ENCODE results near the gene STAC2.

The STAC2 gene

DNA sequence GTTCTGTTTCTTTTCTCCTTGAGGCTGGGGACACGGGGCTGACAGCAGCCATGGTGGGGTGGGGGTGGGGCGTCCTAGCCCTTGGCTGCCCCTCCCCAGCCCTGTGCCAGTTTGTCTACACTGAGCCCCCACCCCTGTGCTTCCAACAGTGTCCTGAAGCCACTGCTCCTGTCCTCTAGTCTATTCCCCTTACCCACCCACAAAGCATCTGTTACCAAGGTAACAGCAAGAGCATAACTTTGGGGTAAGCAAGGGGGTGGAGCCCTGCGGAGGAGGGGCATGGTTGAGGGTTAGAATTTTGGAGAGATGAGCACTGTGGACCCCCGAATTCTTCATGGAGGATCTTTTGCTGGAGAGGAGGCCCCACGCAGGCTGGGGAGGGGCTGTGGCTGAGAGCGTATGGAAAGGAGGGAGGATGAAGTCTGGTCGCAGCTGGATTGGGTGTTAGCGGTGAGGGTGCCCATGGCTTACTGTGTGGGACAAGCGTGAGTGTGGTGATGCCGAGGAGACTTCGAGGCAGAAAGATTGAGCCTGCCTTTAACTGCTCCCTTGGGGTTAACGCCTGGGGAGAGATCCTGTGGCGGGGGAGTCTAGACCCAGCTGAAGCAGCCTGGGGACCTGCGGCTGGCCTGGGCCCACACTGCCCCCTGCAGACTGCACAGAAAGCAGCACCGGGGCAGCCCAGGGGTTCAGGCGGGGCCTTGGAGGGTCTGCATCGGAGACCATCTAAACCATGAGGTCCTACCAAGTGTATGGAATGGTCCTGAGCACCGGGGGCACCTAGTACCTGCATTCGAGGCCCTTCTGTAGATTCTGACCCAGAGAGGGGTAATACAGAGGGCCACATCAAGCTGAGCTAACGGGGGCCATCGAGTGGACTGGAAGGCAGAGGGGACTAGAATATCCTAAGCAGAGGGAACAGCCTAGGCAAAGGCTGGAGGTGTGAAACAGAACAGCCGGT lies 6.1 kb upstream of the STAC2 start:
- DNase-seq, result no peak

DNA sequence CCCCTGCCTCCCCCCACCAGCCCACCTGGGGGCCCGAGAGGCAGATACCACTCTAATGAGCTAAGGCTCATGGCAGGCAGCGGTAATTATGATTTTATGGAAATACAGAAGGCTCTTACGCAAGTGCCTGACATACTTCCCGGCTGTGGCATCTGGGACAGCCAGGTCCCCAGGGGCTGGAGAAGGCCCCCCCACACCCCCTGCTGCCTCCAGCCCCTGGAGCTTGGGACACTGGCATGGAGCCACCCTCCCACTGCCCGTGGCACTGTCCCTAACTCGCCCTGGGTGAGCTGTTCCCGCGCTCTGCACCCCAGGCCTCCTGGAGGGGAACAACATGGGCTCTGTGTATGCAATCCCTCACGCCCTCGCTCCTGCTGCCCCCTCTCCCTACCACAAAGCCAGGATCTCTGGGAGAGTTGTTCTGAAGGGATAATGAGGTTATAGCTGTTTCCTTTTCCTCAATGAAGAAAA lies 5.4 kb upstream of the STAC2 start:
- no peak for DNase-seq

DNA sequence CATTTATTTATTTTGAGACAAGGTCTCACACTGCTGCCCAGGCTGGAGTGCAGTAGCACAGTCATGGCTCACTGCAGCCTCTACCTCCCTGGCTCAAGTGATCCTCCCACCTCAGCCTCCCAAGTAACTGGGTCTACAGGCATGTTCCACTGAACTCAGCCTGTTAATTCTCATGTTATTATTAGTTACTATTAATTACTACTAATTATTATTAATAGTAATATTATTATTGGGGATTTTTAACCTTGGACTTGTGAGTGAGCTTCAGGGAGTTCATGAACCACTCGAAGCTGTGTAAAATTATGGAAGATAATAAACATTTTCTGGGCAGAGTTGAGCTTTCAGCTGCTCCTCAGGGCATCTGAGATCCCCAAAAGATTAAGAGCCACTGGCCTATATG lies 4.6 kb upstream of the STAC2 start:
- DNase-seq, result no peak

GRCh38 chr17:39229274-39229913 lies 3.6 kb upstream of the STAC2 start:
- DNase-seq, result no peak

DNA sequence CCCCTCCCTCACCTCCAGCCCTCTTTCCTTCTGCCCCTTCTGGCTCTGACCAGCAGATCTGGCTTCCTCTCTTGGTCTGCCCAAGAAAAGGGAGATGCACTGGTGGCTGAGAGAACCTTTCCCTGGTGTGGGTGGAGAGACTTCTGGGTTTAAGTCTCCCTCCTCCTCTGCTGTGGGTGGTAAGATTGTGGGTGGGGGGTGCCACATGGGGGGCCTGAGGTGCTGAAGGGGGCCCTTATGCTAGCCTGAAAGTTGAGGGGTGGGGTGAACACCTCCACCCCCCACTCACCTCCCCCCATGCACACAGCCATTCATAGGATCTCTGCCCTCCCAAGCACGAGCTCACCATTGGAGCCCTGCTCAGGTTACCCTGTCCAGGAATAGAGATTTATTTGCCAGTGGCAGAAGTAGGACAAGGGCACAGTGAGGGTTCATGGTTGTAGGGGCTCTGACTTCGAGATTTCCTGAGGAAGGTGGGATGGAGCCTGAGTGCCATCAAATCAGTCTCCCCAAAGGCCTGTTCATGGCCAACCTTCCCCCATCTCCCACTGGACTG lies 1.7 kb upstream of the STAC2 start:
- DNase-seq, result no peak

DNA sequence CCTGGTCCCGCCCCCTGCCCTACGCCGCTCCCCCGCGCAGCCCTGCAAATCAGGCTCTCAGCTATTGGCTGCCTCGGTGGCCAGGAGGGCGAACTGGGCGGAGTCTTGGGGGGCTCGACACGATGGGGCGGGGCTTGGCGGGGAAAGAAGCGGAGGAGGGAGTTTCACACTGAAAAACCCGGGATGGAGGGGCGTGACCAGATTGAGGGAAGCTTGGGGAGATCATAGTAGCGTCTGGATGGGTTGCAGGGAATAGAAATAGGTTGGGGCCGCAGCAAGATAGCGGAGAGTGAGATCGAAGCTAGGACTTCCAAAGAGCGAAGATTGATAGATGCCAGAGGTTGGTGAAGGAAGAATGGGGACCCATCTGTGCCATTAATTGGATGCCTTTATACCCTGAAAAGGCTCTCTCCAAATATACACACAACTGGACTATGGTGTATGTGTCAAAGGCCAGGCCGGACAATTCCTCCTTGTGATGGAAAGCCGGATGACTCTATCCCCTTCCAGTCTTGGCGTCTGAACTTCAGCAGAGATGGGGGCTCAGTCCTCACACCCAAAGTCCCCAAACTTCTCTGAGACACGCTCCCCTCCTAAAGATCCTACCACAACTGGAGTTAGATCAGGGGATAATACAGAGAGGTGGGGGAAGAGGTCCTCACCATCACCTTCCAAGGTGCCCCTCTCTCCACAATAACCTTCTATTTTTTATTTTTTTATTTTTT lies 376 bp upstream of the STAC2 start:
- no peak for DNase-seq

- DNase-seq, result no peak
Measured at GRCh38 chr17:39224778-39225307, 902 bp downstream of the STAC2 start.

GRCh38 chr17:39223907-39224777 lies 1.6 kb downstream of the STAC2 start:
- DNase-seq, result no peak

- no peak for DNase-seq
Measured at GRCh38 chr17:39222866-39223834, 2.6 kb downstream of the STAC2 start.

DNA sequence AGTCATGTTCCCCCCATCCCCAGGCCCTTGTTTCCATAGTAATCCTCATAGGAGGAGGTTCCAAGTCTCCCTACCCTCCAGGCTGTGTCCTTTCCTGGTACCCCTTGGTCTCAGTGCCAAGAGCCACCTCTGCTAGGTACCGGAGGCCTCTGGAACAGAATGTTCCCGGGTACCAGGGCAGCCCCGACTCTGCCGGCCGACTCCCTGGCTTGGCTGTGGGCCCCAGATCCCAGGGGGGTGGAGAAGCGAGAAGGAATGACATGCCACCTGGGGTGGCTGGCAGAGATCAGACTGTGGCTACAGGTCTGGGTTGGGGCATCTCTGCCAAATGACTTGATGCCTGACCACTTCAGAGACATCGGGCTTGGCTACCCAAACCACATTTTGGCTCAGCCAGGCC lies 3.6 kb downstream of the STAC2 start:
- DNase-seq, result no peak

GRCh38 chr17:39221572-39221971 lies 4.2 kb downstream of the STAC2 start:
- no peak for DNase-seq

GRCh38 chr17:39219647-39220154 lies 6.0 kb downstream of the STAC2 start:
- DNase-seq, result no peak

GRCh38 chr17:39218906-39219305 lies 6.8 kb downstream of the STAC2 start:
- DNase-seq, result no peak

GRCh38 chr17:39217734-39218369 lies 7.9 kb downstream of the STAC2 start:
- no peak for DNase-seq

DNA sequence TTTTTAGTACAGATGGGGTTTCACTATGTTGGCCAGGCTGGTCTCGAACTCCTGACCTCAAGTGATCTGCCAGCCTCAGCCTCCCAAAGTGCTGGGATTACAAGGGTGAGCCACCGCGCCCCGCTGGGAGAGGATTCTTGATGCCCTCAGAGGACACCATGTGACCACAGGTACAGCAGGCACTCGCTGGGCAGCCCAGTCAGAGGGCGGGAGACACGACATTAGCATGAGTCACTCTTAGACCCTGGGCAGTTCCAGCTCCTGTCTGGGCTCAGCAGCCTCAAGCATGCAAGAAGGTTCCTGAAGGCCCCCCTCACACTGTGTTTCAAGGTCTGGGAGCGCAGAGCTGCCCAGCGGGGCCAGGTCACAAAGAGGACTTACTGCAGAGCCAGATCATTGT lies 11.9 kb downstream of the STAC2 start:
- no peak for DNase-seq

DNA sequence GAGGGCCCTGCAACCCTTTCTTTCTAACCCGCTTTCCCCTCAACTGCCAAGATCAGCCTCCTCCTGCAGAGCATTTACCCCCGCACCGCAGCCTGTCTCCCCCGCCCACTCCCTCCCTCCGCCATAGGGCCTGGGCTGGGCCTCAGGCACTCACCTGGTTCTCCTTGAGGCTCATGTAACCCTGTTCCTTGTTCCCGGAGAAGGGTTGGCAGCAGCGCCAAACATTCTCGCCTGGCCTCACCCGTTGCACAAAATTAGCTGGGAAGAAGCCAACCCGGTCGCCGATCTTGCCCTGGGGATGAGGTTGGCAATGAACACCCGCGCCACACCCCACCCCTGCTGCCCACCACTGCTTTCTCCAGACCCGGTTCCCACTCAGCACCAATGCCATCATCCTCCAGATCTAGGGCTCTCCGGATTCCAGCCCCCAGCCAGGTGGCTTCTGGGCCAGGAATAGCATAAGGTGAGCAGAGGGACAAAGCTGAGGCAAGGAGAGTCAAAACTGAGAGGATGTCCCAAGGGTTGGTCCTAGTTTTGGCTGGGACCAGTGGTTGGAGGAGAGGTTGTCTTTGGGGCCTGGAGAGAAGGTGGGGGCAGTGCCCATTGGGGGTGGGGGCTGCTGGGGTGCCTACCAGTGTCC lies 12.8 kb downstream of the STAC2 start:
- DNase-seq, result no peak

- no peak for DNase-seq
Measured at GRCh38 chr17:39212195-39212810, 13.4 kb downstream of the STAC2 start.

DNA sequence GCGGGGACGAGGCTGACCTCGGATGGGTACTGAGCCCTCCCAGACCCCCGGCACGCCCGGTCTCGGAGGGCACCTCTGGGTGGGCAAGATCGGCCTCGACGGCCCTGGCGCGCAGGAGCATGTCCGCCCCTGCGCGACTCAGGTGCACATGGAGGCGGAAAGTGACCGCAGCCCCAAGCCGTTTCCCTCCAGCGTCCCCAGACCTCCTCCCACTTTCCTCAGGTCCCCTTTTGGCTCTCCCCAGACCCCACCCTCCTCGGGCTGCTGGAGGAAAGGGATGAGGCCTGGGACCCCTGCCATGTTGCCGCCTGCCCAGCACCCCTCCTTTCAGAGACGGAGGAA lies 15.7 kb downstream of the STAC2 start:
- DNase-seq, result no peak
